ENCODE results near the gene ADI1.

ADI1 gene

GRCh38 chr2:3519255-3520205 is at the start of gene ADI1:
Gene ADI1 (minus strand): TSS chr2:3519531. CDS start chr2:3519487, 44 bp downstream.
- peak; percentile 61 for DNase-seq

GRCh38 chr2:3566806-3567205 is 47.5 kb upstream of the ADI1 start:
- DNase-seq, result no peak

GRCh38 chr2:3565117-3565516 is 45.8 kb upstream of the ADI1 start:
- DNase-seq, result no peak

GRCh38 chr2:3563521-3563976 is 44.2 kb upstream of the ADI1 start:
- DNase-seq, result no peak

GRCh38 chr2:3558205-3559014 is 39.1 kb upstream of the ADI1 start, which contains the start of gene RNASEH1:
Gene RNASEH1 (minus strand): TSS chr2:3558333. CDS start chr2:3558260, 73 bp downstream.
- peak; percentile 97 for DNase-seq

GRCh38 chr2:3557639-3558204 is 38.4 kb upstream of the ADI1 start:
- no peak for DNase-seq

- DNase-seq, result no peak
Observed at GRCh38 chr2:3553946-3554345, 34.6 kb upstream of the ADI1 start.

GRCh38 chr2:3547915-3548314 is 28.6 kb upstream of the ADI1 start:
- DNase-seq, result no peak

- DNase-seq, result no peak
Observed at GRCh38 chr2:3545788-3546478, 26.6 kb upstream of the ADI1 start.

GRCh38 chr2:3543023-3543683 is 23.8 kb upstream of the ADI1 start:
- no peak for DNase-seq

GRCh38 chr2:3542107-3542506 is 22.8 kb upstream of the ADI1 start:
- no peak for DNase-seq

GRCh38 chr2:3539836-3540235 is 20.5 kb upstream of the ADI1 start:
- no peak for DNase-seq

GRCh38 chr2:3536682-3537632 is 17.6 kb upstream of the ADI1 start:
- no peak for DNase-seq

GRCh38 chr2:3535794-3536681 is 16.7 kb upstream of the ADI1 start:
- DNase-seq, result no peak

- DNase-seq, result no peak
Observed at GRCh38 chr2:3535467-3535793, 16.1 kb upstream of the ADI1 start.

- no peak for DNase-seq
Observed at GRCh38 chr2:3534251-3534814, 15.0 kb upstream of the ADI1 start.

GRCh38 chr2:3533836-3534235 is 14.5 kb upstream of the ADI1 start:
- DNase-seq, result no peak

- no peak for DNase-seq
Observed at GRCh38 chr2:3532941-3533340, 13.6 kb upstream of the ADI1 start.

GRCh38 chr2:3529316-3530025 is 10.1 kb upstream of the ADI1 start:
- DNase-seq, result no peak
